Measurements from ENCODE around the gene EPS8L1. TPM values are rescaled to one million over a fixed set of nuclear protein-coding genes. Genes with fewer than 3 reads are reported as not detected.
"Not testable (repeated sequence)": the region's sequence is repeated elsewhere in the genome, so short reads cannot be mapped to it uniquely, and the experiment has no call there.

EPS8L1 gene
- polyA plus RNA-seq, 1 of the 3 experiments (the other 2 are of a cell fraction): 12.9 TPM

DNA sequence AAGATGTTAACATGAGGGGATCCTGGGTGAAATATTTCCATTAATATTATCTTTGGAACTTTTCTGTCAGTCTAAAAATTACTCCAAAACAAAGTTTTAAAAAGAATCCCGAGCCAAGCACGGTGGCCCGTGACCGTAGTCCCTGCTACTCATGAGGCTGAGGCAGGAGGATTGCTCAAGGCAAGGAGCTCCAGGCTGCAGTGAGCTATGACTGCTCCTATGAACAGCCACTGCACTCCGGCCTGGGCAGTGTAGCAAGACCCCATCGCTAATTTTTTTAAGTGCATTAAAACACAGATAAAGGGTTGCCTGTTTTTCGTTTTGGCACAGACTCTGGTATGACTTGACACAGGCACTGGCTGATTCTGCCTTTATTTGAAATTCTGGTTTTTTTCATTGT, 44.5 kb upstream of the EPS8L1 start:
- H3K79me2 ChIP-seq (ENCODE audit: insufficient read depth): no peaks in the 10 kb centered on the region; the same call in 1 of the 2 replicates
- H4K20me1 ChIP-seq (ENCODE audit: insufficient read depth): no peaks in the 10 kb centered on the region
- H3K4me1 ChIP-seq (ENCODE audit: control insufficient read depth in 1 of 2, insufficient read depth in 2 of 2, low read depth in 1 of 2, low read length in 1 of 2): no peaks in the 10 kb centered on the region
- H3K36me3 ChIP-seq (replicated peaks in 1 of 2; ENCODE audit: control insufficient read depth in 1 of 2, insufficient read depth in 2 of 2, low read length in 1 of 2): no peaks in the 10 kb centered on the region
- H3K27me3 ChIP-seq (ENCODE audit: insufficient read depth): no peaks in the 10 kb centered on the region
- no peak overlapping the region for H3K9ac ChIP-seq
- no peaks in the 10 kb centered on the region for H3K9me2 ChIP-seq
- POLR2A ChIA-PET: no interaction called here
- H2AFZ ChIP-seq (ENCODE audit: low read depth): no peak overlapping the region
- DNase-seq: no peak
- H3K27ac ChIP-seq (ENCODE audit: low read depth in 2 of 2, low read length in 1 of 2): no peak overlapping the region
- CTCF ChIA-PET: no interaction called here
- 65% methylated on average over 7 of the region's 7 CpGs for WGBS (ENCODE audit: low lambda C conversion rate)
- TF ChIP-seq NFIC (IDR thresholded peaks at IDR 0.05; ENCODE audit: borderline replicate concordance) (no peak), CHD2 (IDR thresholded peaks at IDR 0.05; ENCODE audit: low read length, partially characterized antibody) (no peak), MXI1 (IDR thresholded peaks at IDR 0.05; ENCODE audit: low read depth, low read length) (no peak), EZH2phosphoT487 (IDR thresholded peaks at IDR 0.05; ENCODE audit: borderline replicate concordance, low read depth) (no peak), RAD21 (IDR thresholded peaks at IDR 0.05; ENCODE audit: low read length) (no peak), NRF1 (IDR thresholded peaks at IDR 0.05; ENCODE audit: low read depth, low read length) (no peak)
- TF ChIP-seq, protein P1, sequence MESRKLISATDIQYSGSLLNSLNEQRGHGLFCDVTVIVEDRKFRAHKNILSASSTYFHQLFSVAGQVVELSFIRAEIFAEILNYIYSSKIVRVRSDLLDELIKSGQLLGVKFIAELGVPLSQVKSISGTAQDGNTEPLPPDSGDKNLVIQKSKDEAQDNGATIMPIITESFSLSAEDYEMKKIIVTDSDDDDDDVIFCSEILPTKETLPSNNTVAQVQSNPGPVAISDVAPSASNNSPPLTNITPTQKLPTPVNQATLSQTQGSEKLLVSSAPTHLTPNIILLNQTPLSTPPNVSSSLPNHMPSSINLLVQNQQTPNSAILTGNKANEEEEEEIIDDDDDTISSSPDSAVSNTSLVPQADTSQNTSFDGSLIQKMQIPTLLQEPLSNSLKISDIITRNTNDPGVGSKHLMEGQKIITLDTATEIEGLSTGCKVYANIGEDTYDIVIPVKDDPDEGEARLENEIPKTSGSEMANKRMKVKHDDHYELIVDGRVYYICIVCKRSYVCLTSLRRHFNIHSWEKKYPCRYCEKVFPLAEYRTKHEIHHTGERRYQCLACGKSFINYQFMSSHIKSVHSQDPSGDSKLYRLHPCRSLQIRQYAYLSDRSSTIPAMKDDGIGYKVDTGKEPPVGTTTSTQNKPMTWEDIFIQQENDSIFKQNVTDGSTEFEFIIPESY (IDR thresholded peaks at IDR 0.05; ENCODE audit: borderline replicate concordance, low read depth): no peak
- H3K9me3 ChIP-seq: no peaks in the 10 kb centered on the region
- H3F3A ChIP-seq (replicated peaks; ENCODE audit: insufficient read depth): peaks cover 3% of the 10 kb centered on the region
- H3K4me3 ChIP-seq (ENCODE audit: low read depth in 2 of 2, low read length in 1 of 2): no peak overlapping the region
- H3K4me2 ChIP-seq: no peak overlapping the region

DNA sequence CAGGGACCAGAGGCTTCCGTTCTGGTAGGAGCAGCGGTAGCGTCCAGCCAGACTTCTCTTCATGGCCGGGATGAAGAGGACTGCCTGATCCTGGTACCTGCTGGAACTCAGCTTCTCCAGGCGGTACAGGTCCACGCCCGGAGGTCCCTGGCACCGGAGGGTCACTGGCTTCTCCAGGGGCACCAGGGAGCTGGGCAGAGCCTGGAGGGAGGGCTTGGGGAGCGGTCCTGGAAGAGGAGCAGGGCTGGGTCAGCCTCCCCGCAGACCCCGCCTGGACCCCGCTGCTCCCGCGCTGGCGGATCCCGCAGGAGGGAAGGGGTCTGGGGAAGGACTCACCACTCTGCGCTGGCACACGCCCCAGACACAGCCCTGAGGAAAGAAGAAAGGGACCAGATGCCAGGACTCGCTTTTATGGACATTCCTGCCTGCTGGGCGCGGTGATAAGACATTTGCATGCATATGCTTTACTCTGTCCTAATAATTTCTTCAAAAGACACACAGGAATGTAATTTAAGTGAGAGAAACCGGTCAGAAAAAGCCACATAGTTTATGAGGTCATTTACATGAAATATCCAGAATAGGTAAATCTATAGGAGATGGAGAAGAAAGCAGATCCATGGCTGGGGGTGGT, 43.4 kb upstream of the EPS8L1 start:
- H3K4me2 ChIP-seq: no peak overlapping the region
- TF ChIP-seq, protein P2, sequence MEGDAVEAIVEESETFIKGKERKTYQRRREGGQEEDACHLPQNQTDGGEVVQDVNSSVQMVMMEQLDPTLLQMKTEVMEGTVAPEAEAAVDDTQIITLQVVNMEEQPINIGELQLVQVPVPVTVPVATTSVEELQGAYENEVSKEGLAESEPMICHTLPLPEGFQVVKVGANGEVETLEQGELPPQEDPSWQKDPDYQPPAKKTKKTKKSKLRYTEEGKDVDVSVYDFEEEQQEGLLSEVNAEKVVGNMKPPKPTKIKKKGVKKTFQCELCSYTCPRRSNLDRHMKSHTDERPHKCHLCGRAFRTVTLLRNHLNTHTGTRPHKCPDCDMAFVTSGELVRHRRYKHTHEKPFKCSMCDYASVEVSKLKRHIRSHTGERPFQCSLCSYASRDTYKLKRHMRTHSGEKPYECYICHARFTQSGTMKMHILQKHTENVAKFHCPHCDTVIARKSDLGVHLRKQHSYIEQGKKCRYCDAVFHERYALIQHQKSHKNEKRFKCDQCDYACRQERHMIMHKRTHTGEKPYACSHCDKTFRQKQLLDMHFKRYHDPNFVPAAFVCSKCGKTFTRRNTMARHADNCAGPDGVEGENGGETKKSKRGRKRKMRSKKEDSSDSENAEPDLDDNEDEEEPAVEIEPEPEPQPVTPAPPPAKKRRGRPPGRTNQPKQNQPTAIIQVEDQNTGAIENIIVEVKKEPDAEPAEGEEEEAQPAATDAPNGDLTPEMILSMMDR (IDR thresholded peaks at IDR 0.05): no peak
- TF ChIP-seq RFX5 (IDR thresholded peaks at IDR 0.05; ENCODE audit: low read length): no peak
- no peak overlapping the region for H2AFZ ChIP-seq (ENCODE audit: low read depth)
- WGBS (ENCODE audit: low lambda C conversion rate): 53% methylated on average over 14 of the region's 22 CpGs
- no peaks in the 10 kb centered on the region for H3K4me1 ChIP-seq (ENCODE audit: control insufficient read depth in 1 of 2, insufficient read depth in 2 of 2, low read depth in 1 of 2, low read length in 1 of 2)
- no peaks in the 10 kb centered on the region; the same call in 1 of the 2 replicates for H3K79me2 ChIP-seq (ENCODE audit: insufficient read depth)
- ChIA-PET CTCF (interaction anchor here (0.7 kb wide), 1 partner anchor 1049 kb away, joined by 3 read pairs; no protein-coding TSS in a partner anchor), POLR2A (no interaction called here)
- H3K9me2 ChIP-seq: no peaks in the 10 kb centered on the region
- no peaks in the 10 kb centered on the region for H4K20me1 ChIP-seq (ENCODE audit: insufficient read depth)
- H3K36me3 ChIP-seq (replicated peaks in 1 of 2; ENCODE audit: control insufficient read depth in 1 of 2, insufficient read depth in 2 of 2, low read length in 1 of 2): no peaks in the 10 kb centered on the region
- no peak overlapping the region for H3K4me3 ChIP-seq (ENCODE audit: low read depth in 2 of 2, low read length in 1 of 2)
- H3K9me3 ChIP-seq: no peaks in the 10 kb centered on the region
- H3K27ac ChIP-seq (ENCODE audit: low read depth in 2 of 2, low read length in 1 of 2): no peak overlapping the region
- H3K9ac ChIP-seq: no peak overlapping the region
- no peak for DNase-seq
- H3K27me3 ChIP-seq (ENCODE audit: insufficient read depth): no peaks in the 10 kb centered on the region
- H3F3A ChIP-seq (replicated peaks; ENCODE audit: insufficient read depth): peaks cover 3% of the 10 kb centered on the region

DNA sequence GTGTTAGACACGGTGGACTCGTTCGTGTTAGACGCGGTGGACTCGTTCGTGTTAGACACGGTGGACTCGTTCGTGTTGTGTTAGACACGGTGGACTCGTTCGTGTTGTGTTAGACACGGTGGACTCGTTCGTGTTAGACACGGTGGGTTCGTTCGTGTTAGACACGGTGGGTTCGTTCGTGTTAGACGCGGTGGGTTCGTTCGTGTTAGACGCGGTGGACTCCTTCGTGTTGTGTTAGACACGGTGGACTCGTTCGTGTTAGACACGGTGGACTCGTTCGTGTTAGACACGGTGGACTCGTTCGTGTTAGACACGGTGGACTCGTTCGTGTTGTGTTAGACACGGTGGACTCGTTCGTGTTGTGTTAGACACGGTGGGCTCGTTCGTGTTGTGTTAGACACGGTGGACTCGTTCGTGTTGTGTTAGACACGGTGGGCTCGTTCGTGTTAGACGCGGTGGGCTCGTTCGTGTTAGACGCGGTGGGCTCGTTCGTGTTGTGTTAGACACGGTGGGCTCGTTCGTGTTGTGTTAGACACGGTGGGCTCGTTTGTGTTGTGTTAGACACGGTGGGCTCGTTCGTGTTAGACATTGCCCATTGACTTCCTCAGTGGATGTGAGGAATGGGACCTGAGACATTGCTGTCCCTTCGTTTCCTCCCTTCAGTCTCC, 42.6 kb upstream of the EPS8L1 start:
- H3K27ac ChIP-seq (ENCODE audit: low read depth in 2 of 2, low read length in 1 of 2); POLR2A ChIA-PET; H3K4me1 ChIP-seq (ENCODE audit: control insufficient read depth in 1 of 2, insufficient read depth in 2 of 2, low read depth in 1 of 2, low read length in 1 of 2); H3K79me2 ChIP-seq (ENCODE audit: insufficient read depth); H3K9me2 ChIP-seq; H3K9me3 ChIP-seq; H3K4me3 ChIP-seq (ENCODE audit: low read depth in 2 of 2, low read length in 1 of 2); H4K20me1 ChIP-seq (ENCODE audit: insufficient read depth); H3K4me2 ChIP-seq; H3K36me3 ChIP-seq (replicated peaks in 1 of 2; ENCODE audit: control insufficient read depth in 1 of 2, insufficient read depth in 2 of 2, low read length in 1 of 2); DNase-seq; CTCF ChIA-PET; H2AFZ ChIP-seq (ENCODE audit: low read depth); H3K9ac ChIP-seq; H3F3A ChIP-seq (replicated peaks; ENCODE audit: insufficient read depth); H3K27me3 ChIP-seq (ENCODE audit: insufficient read depth): not testable (repeated sequence)
- WGBS (ENCODE audit: low lambda C conversion rate): 81% methylated on average over 70 of the region's 70 CpGs
